Muscle of back (tissue), 13 donors: Measurements from ENCODE around the gene RAP1B. TPM values are rescaled to one million over a fixed set of nuclear protein-coding genes. Genes with fewer than 3 reads are reported as not detected.

Experiments
- DNase-seq, 3 donors: peaks; one replicate each; pipeline versions ENCODE4 v3.0.0 to v3.0.0-alpha.2; 2013
- long read RNA-seq, 9 donors: transcript quantifications; one replicate each; lab custom pipeline, GENCODE V29; 2026
- polyA plus RNA-seq, 10 donors: library from polyadenylated mRNA; unstranded; fragments of 120-200 nt; gene quantifications; one replicate each; pipeline ENCODE4 v1.2.1, GENCODE V29; 2013; ENCODE audit not compliant: insufficient read length in 10 of 10

Gene RAP1B
- polyA plus RNA-seq: 100 to 1,000 TPM; 108 to 148 (median 119) TPM
- long read RNA-seq, donor 1, full-length matches to known transcripts: 22 of 22 reads
- long read RNA-seq, donor 1, partial matches to known transcripts: 0 of 22 reads
- long read RNA-seq, donor 1, other reads (novel, unspliced or antisense): 0 of 22 reads
- long read RNA-seq, donor 2, full-length matches to known transcripts: 20 of 20 reads
- long read RNA-seq, donor 2, partial matches to known transcripts: 0 of 20 reads
- long read RNA-seq, donor 2, other reads (novel, unspliced or antisense): 0 of 20 reads
- long read RNA-seq, donor 3: 0 reads
- long read RNA-seq, donor 4, full-length matches to known transcripts: 22 of 22 reads
- long read RNA-seq, donor 4, partial matches to known transcripts: 0 of 22 reads
- long read RNA-seq, donor 4, other reads (novel, unspliced or antisense): 0 of 22 reads
- long read RNA-seq, donor 5, full-length matches to known transcripts: 25 of 25 reads
- long read RNA-seq, donor 5, partial matches to known transcripts: 0 of 25 reads
- long read RNA-seq, donor 5, other reads (novel, unspliced or antisense): 0 of 25 reads
- long read RNA-seq, donor 6, full-length matches to known transcripts: 29 of 37 reads
- long read RNA-seq, donor 6, partial matches to known transcripts: 8 of 37 reads
- long read RNA-seq, donor 6, other reads (novel, unspliced or antisense): 0 of 37 reads
- long read RNA-seq, donor 7, full-length matches to known transcripts: 23 of 23 reads
- long read RNA-seq, donor 7, partial matches to known transcripts: 0 of 23 reads
- long read RNA-seq, donor 7, other reads (novel, unspliced or antisense): 0 of 23 reads
- long read RNA-seq, donor 8, full-length matches to known transcripts: 15 of 15 reads
- long read RNA-seq, donor 8, partial matches to known transcripts: 0 of 15 reads
- long read RNA-seq, donor 8, other reads (novel, unspliced or antisense): 0 of 15 reads
- long read RNA-seq, donor 9, full-length matches to known transcripts: 6 of 6 reads
- long read RNA-seq, donor 9, partial matches to known transcripts: 0 of 6 reads
- long read RNA-seq, donor 9, other reads (novel, unspliced or antisense): 0 of 6 reads

DNA sequence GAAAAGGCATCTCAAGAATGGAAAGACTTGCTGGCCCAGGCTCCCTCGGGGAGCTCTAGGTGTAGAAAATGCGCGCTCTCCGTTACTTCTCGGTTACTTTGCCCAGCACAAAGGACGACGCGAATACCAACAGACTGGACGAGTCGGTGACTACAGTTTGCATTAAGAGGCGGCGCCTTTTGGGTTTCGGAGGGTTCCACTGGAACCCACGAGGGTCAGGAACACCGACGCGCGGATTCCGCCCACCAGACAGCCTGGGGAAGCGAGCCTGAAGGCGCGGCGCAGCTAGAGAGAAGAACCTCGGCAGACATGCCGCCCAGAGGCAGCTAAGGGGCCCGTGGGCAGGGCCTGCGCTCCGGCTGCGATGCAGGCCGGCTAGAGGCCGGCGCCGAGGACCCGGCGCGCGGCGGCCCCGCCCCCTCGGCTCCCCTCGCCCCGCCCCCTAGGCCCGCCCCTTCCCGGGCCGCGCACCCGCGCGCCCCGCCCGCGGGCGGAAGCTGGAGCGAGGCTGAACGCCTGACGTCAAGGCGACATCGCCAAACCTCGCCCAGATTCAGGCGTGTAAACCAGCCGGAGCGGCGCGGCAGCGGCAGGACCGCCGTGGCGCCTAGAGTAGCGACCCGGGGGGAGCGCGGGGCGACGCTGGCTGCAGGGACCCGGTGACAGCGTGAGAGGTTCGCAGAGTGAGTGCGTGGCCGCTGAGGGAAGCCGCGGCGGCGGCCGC, at the start of gene RAP1B:
Gene RAP1B, plus strand, starts transcription at position 530 of the 724 bp plus-strand sequence. CDS start 37,826 bp downstream, outside the sequence.
- DNase-seq: peak; percentile 94 to 96 (median 95)

DNA sequence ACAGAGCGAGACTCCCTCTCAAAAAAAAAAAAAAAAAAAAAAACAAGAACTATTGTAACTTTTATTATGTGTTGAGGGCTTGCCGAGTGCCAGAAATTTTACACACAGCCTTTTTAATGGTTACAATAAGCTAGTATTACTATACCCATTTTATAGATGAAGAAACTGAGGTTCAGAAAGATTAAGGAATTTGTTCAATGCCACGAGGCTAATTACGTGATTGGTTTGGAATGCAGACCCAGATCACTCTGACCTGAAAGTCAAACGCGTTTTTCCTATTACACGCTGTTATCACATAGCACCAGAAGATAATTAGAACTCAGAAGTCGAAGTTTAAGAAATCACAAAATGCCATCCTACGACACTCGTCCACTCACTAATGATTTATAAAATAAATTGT, 48.9 kb upstream of the RAP1B start:
- no peak for DNase-seq

DNA sequence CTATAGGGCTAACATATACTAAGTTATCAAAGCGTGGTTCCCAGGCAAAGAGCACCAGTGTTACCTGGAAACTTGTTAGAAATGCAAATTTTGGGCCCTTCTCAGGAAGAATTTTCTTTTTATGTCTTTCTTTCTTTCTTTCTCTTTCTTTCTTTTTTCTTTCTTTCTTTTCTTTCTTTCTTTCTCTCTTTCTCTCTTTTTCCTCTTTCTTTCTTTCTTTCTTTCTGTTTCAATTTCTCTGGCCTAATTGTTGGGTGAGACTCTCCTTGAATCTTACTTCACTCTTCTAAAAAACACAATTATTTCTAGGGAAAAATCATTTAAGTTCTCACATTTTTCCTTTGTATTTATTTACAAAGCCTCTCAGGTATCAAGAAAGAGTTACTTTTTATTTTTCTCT, 46.5 kb upstream of the RAP1B start:
- DNase-seq: no peak

DNA sequence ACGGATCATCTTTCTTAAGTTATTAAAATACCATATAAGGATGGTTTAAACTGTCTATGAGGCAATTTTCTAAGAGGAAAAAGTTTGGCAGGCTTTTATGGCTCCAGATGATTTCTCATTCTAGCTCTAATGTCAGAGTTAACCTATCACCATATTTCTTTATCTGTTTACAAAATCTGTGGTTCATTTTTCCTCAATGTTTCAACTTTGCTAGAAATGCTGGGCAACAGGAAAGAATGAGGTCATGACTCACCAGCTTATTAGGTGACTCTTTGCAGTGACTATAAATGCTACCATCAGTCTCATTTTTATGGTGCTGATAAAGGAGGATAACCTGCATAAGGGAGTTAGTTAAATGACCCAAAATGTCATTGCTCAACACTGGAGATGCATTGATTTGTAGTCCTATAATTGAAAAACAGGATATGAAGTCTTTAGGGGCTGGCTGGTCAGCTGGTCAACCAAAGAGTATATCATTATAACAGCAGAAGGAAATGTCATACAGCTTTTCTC, 45.3 kb upstream of the RAP1B start:
- peak in 2 of 3 donors; percentile 8 to 88 for DNase-seq

DNA sequence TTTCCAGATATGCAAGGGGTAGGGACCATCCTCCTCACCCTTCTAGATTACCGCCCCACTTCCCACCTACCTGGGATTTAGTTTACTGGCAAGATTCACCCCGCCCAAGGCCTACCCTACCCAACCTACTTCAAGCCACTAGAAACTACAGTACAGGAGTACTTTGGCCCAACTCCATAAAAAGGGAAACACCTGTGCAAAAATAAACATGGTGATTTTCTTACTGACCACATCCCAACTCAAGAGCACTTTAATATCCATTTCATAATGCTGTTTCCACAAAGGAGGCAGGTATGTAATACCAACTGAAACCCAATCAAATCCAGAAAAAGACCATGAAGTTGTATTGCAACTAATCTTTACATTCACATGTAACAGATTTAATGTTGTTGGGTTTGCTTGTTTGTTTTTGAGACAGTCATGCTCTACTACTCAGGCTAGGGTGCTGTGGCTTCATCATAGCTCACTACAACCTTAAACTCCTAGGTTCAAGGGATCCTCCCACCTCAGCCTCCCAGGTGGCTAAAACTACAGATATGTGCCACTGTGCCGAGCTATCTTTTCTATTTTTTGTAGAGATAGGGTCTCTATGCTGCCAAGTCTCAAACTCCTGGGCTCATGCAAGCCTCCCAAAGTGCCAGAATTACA, 41.7 kb upstream of the RAP1B start:
- DNase-seq: no peak

DNA sequence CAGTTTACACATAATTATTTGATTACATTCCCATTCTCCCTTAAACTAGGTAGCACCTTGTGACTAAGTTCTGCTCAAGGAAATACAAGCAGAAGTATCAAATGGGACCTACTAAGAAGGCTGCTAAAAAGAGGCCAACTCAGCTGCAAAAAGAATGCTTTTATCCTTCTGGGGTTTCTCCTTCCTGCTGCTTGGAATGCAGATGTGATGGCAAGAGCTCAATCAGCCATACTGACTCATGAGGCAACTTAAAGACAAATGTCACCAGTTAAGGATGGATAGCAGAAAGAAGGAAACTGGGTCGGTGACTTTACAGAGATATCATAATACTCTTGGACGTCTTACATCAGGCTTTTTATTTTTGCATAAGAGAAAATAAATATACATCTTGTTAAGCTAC, 38.0 kb upstream of the RAP1B start:
- peak in 1 of 3 donors; percentile 56 for DNase-seq

DNA sequence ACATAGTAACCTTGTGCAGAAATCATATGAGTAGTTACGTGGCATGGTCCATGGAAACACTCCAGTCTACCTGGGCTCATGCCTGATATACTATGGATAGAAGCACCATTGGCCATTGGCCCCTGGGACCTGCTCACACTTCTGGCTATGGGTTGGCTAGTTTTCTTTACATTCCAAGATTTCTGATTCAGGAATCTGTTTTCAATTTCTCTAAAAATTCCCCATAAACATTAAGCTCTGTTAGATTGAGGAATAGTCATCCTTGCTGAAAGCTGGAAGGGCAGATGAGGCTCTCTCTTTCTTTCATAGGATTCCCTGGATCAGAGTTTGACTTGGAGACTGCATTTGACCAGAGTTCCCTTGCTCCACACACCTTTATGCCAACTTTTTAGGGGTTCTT, 37.3 kb upstream of the RAP1B start:
- DNase-seq: no peak

DNA sequence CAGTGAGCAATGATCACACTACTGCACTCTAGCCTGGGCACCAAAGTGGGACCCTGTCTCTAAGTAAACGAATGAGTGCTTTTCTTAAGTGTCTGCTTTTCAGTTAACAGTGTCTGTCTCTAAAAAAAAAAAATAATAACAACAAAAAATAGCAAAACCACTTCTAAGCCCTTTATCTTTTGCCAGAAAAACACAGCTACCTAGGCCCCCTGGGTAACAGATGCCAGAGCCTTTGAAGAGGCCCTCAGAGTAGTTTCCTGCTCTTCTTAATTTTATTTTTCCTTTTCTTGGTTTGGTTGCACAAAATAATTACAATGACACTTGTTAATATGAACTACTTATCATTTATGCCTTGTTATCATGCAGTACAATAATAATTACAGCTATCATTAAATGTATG, 32.8 kb upstream of the RAP1B start:
- DNase-seq: no peak

DNA sequence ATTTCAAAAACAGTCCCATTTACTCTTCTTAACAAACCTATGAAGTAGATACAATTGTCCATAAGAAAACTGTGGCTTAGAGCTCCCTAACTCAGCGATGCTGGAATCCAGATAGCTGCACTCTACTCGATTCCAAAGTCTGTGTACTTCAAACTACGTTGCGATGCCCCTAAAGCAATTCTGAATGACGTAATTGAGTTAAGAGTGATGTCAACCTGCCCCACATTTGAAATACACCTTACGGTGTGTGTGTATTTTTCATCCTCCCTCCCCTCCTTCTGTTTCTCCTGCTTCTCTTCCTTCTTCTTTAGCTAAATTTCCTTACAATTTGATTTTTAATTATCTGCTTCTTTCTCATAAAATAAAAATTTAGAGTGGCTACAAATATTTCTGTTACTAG, 31.9 kb upstream of the RAP1B start:
- no peak for DNase-seq

DNA sequence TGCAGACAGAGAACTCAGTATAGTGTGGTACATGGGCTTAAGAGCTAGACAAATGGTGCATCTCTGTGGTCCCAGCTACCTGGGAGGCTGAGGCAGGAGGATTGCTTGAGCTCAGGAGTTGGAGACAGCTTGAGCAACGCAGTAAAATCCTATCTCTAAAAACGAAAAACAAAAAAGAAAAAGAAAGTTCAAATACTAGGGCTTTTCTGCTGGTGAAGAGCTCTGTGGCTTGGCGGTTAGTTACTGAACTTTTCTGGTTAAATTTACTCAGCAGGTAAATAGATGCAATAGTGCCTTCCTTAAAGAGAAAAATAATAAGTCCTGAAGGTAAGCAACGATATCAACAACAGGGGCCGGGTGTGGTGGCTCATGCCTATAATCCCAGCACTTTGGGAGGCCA, 31.4 kb upstream of the RAP1B start:
- DNase-seq: no peak

DNA sequence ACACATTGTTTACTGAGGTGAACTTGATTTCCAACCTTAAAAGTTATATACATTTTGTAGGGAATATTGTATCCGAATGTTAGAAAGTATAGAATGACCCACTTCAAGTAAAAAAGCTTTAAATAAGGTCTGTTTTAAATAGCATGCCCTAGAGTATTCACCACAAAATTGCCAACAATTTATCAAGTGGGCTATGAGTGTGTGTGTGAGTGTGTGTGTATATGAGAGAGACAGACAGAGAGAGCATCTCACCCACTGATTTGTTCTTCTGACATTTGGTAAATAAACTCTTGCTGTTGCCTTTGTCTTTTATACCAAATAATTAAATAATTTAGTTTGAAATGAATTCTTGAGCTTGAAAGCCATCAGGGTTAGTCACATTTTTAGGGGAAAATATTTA, 29.8 kb upstream of the RAP1B start:
- no peak for DNase-seq

DNA sequence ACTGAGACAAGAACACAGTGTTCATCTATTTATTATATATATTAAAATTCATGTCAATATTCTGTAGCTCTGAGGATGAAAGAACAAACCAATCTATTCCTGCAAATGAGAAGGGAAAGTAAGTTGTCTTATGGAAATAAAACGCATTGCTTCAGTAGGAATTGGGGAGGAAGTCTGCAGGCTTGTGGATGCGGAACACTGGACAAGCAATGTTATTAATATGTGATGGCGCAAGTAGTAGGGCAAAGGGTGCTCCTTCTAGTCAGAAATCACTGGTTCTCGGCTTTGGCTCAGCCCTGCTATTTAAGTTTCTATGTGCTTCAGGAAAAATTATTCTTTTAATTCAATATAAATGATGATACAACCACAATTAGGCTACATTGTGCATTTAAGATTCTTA, 28.8 kb upstream of the RAP1B start:
- no peak for DNase-seq

DNA sequence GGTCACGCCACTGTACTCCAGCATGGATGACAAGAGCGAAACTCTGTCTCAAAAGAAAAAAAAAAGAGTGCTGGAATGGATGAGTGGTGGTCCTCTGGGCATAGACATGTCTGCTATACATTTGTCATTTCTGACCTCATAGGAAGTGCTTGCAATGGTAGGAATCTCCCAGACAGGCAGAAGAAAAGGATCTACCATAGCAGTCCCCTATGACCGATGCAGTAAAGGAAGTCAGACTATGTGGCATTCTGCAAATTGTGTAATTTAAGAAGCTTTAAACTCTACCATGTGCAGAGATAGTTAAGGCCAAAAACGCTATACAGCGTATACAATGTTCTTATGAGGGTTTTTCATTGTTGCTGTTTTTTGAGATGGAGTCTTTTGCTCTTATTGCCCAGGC, 24.7 kb upstream of the RAP1B start:
- no peak for DNase-seq

DNA sequence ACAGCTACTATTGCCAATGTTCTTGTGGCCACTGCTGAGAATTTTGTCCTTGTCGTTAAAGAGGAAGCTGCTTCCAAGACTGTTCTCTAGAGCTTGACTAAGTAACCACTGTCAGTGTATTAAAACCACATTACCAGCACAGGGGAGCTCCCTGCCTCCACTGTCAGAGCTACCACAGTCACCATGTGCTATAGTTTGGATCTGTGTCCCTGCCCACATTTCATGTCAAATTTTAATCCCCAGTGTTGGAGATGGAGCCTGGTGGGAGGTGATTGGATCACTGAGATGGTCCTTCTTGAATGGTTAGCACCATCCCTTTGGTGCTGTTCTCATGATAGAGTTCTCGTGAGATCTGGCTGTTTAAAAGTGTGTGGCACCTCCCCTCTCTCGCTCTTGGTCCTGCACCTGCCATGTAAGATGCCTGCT, 23.2 kb upstream of the RAP1B start:
- no peak for DNase-seq

DNA sequence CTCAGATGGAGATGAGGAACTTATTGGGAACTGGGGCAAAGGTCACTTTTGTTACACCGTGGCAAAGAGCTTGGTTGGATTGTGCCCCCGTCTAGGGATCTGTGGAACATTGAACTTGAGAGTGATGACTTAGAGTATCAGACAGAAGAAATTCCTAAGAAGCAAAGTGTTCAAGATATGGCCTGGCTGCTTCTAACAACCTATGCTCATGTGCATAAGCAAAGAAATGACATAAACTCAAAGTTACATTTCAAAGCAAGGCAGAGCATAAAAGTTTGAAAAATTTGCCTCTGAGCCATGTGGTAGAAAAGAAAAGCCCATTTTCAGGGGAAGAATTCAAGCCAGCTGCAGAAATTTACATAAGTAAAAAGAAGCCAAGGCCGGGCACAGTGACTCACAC, 21.5 kb upstream of the RAP1B start:
- no peak for DNase-seq

DNA sequence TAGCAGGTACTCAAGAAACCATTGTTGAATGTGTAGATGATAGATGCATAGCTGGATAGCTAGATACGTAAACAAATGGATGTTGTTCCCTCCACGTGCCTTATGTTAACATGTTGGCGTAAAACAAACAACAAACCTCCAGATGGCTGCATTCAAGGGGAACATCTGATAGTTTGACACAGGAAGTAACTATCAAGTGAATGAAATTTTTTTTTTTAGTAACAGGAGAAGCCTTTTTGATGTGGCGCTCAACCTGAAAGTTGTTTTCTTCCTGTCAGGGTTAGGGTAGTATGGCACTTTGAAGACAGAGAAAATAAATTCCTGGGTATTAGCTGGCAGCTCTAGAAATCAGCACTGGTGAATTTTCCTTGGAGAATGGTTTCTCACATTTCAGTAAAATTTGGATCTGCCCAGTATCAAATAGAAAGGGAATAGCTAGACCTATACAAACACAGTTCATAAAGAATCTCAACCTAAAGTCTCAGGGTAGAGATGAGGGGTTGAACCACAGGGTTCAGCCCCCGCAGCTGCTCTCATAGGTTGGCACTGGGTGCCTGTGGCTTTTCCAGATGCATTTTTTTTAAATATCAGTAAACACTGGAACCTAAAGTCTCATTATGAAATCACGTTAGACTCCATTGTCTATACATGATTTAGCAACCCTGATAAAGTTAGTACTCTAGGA, 18.8 kb upstream of the RAP1B start:
- no peak for DNase-seq

DNA sequence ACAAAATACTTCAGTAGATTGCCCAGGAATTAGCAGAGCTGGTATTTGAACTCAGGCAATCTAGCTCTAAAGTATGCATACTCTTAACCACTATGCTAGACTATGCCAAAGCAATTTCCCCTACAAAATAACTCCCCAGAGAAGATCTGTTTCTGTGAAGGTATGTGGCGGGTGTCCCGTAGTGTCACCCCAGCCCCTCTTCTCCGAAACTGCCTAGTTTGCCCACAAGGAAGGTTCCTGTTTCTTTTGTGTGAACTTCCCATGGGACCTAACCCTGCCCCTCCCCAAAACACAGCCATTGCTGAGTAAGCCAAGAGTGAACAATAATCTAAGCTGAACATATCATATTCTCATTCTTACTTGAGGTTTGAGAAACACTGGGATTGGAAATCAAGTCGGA, 15.5 kb upstream of the RAP1B start:
- no peak for DNase-seq

DNA sequence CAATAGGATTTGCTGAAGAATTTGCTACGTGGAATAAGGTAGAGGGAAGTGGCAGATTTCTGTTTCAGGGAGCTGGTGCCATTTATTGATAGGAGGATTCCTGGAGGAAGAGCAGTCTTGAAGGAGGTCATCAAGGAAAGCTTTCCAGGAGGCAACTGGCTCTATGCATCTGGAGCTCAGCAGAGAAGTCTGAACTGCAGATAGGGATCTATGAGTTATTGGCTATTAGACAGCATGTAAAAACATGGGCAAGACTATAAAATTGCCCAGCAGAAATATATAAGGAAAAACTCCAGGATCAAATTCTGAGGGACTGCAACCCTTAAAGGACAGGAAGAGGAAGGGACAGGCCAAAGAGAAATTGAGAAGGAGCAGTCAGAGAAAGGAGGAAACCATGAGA, 8.9 kb upstream of the RAP1B start:
- no peak for DNase-seq

DNA sequence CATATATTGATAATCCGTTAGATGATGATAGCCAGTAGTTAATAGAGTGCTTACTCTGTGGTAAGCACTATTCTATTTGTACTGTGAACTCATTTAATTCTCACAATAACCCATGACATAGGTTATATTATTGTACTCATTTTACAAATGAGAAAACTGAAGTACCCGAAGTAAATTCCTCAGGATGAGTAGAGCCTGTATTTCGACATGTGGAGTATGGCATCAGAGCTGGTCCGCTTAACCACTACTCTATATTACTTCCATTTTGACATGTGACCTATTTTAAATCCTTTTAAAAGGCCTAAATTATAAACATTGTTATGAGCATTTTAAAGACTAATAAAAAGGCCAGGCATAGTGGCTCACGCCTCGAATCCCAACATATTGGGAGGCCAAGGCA, 8.0 kb upstream of the RAP1B start:
- no peak for DNase-seq

DNA sequence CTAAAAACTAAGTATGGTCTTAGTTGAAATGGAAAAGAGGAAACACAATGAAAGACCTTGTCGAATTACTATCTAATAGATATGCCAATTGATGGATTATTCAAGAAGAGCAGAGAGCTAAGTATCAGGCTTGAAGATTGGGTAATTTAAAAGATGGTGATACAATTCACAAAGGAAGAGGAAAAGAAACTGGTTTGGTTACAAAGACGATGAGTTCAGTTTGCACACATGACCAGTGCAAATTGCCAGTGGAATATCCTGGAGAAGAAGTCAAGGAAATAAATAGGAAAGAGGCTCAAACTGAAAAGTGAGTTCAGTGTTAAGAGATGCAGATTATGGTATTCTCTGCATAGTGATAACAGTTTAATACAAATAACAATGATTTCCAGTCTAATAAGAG, 2.5 kb upstream of the RAP1B start:
- no peak for DNase-seq
